Measurements from ENCODE around the gene TCOF1.

Gene TCOF1

GRCh38 chr5:150364004-150364403 is 6.5 kb downstream of the TCOF1 start:
- H3K23ac ChIP-seq (ENCODE audit: low read length): no peak overlapping the region
- H2BK120ac ChIP-seq (ENCODE audit: low read depth, low read length): no peak overlapping the region
- no peak overlapping the region for H3K56ac ChIP-seq (ENCODE audit: low read length)
- H3K4ac ChIP-seq (ENCODE audit: low read depth, low read length): no peak overlapping the region
- H2BK5ac ChIP-seq (ENCODE audit: low read length): no peak overlapping the region
- WGBS (ENCODE audit: extremely low coverage, insufficient coverage, low lambda C conversion rate): no CpG with 5 or more reads among the region's 9 CpGs
- H3K9ac ChIP-seq (ENCODE audit: low read length): no peak overlapping the region
- peaks cover 26% of the 10 kb centered on the region for H3K79me1 ChIP-seq (ENCODE audit: low read length)
- no peak for DNase-seq
- peaks cover 32% of the 10 kb centered on the region for H3K36me3 ChIP-seq (ENCODE audit: control insufficient read depth, insufficient read depth, low read length)
- no peak overlapping the region for H2AK5ac ChIP-seq (ENCODE audit: low read length)
- H3K4me3 ChIP-seq (ENCODE audit: low read length): no peak overlapping the region
- no peak overlapping the region for H3K4me2 ChIP-seq (ENCODE audit: low read length)
- H3K27ac ChIP-seq (ENCODE audit: low read depth, low read length): no peak overlapping the region
- H3K4me1 ChIP-seq (ENCODE audit: control insufficient read depth, low read depth, low read length): no peaks in the 10 kb centered on the region
- no peaks in the 10 kb centered on the region for H3K27me3 ChIP-seq (ENCODE audit: insufficient read depth, low read length, poor library complexity)
- no peak overlapping the region for H2BK15ac ChIP-seq (replicated peaks; ENCODE audit: low read depth)
- no peak overlapping the region for H4K8ac ChIP-seq (ENCODE audit: low read depth, low read length)
- no peak overlapping the region for H3K18ac ChIP-seq (ENCODE audit: low read length)
- no peak overlapping the region for H4K5ac ChIP-seq (ENCODE audit: low read length)
- H3K79me2 ChIP-seq (ENCODE audit: control insufficient read depth, insufficient read depth, low read length): peaks cover 27% of the 10 kb centered on the region

- H2BK15ac ChIP-seq (replicated peaks; ENCODE audit: low read depth): no peak overlapping the region
- no peak overlapping the region for H3K23ac ChIP-seq (ENCODE audit: low read length)
- no peak overlapping the region for H2AK5ac ChIP-seq (ENCODE audit: low read length)
- H3K4me2 ChIP-seq (ENCODE audit: low read length): no peak overlapping the region
- no peak overlapping the region for H3K18ac ChIP-seq (ENCODE audit: low read length)
- no peak overlapping the region for H3K4me3 ChIP-seq (ENCODE audit: low read length)
- no peak overlapping the region for H4K8ac ChIP-seq (ENCODE audit: low read depth, low read length)
- no peak overlapping the region for H3K56ac ChIP-seq (ENCODE audit: low read length)
- WGBS (ENCODE audit: extremely low coverage, insufficient coverage, low lambda C conversion rate): no CpG with 5 or more reads among the region's 4 CpGs
- no peak overlapping the region for H2BK120ac ChIP-seq (ENCODE audit: low read depth, low read length)
- H3K79me1 ChIP-seq (ENCODE audit: low read length): peaks cover 2% of the 10 kb centered on the region
- H4K5ac ChIP-seq (ENCODE audit: low read length): no peak overlapping the region
- no peak overlapping the region for H3K9ac ChIP-seq (ENCODE audit: low read length)
- no peaks in the 10 kb centered on the region for H3K4me1 ChIP-seq (ENCODE audit: control insufficient read depth, low read depth, low read length)
- H3K79me2 ChIP-seq (ENCODE audit: control insufficient read depth, insufficient read depth, low read length): no peaks in the 10 kb centered on the region
- DNase-seq: no peak
- H3K4ac ChIP-seq (ENCODE audit: low read depth, low read length): no peak overlapping the region
- no peak overlapping the region for H2BK5ac ChIP-seq (ENCODE audit: low read length)
- no peaks in the 10 kb centered on the region for H3K27me3 ChIP-seq (ENCODE audit: insufficient read depth, low read length, poor library complexity)
- H3K27ac ChIP-seq (ENCODE audit: low read depth, low read length): no peak overlapping the region
- H3K36me3 ChIP-seq (ENCODE audit: control insufficient read depth, insufficient read depth, low read length): peaks cover 41% of the 10 kb centered on the region
Measured at GRCh38 chr5:150368526-150368925, 11.0 kb downstream of the TCOF1 start.

GRCh38 chr5:150372639-150373038 is 15.1 kb downstream of the TCOF1 start:
- Histone ChIP-seq H3K23ac (ENCODE audit: low read length) (no peak overlapping the region), H4K8ac (ENCODE audit: low read depth, low read length) (no peak overlapping the region), H3K36me3 (ENCODE audit: control insufficient read depth, insufficient read depth, low read length) (peaks cover 58% of the 10 kb centered on the region), H3K27ac (ENCODE audit: low read depth, low read length) (no peak overlapping the region), H2AK5ac (ENCODE audit: low read length) (no peak overlapping the region), H3K4me1 (ENCODE audit: control insufficient read depth, low read depth, low read length) (no peaks in the 10 kb centered on the region), H2BK5ac (ENCODE audit: low read length) (no peak overlapping the region), H3K79me1 (ENCODE audit: low read length) (peaks cover 2% of the 10 kb centered on the region), H3K18ac (ENCODE audit: low read length) (no peak overlapping the region), H3K9ac (ENCODE audit: low read length) (no peak overlapping the region), H3K79me2 (ENCODE audit: control insufficient read depth, insufficient read depth, low read length) (no peaks in the 10 kb centered on the region), H3K56ac (ENCODE audit: low read length) (no peak overlapping the region), H3K4me2 (ENCODE audit: low read length) (no peak overlapping the region), H3K27me3 (ENCODE audit: insufficient read depth, low read length, poor library complexity) (no peaks in the 10 kb centered on the region), H2BK120ac (ENCODE audit: low read depth, low read length) (no peak overlapping the region), H3K4ac (ENCODE audit: low read depth, low read length) (no peak overlapping the region), H4K5ac (ENCODE audit: low read length) (no peak overlapping the region), H2BK15ac (replicated peaks; ENCODE audit: low read depth) (no peak overlapping the region), H3K4me3 (ENCODE audit: low read length) (no peak overlapping the region)
- no CpG with 5 or more reads among the region's 6 CpGs for WGBS (ENCODE audit: extremely low coverage, insufficient coverage, low lambda C conversion rate)
- no peak for DNase-seq

GRCh38 chr5:150374651-150375050 is 17.2 kb downstream of the TCOF1 start:
- Histone ChIP-seq H3K4ac (ENCODE audit: low read depth, low read length) (no peak overlapping the region), H3K4me2 (ENCODE audit: low read length) (no peak overlapping the region), H3K56ac (ENCODE audit: low read length) (no peak overlapping the region), H2BK15ac (replicated peaks; ENCODE audit: low read depth) (no peak overlapping the region), H3K27me3 (ENCODE audit: insufficient read depth, low read length, poor library complexity) (no peaks in the 10 kb centered on the region), H2AK5ac (ENCODE audit: low read length) (no peak overlapping the region), H3K27ac (ENCODE audit: low read depth, low read length) (no peak overlapping the region), H3K4me1 (ENCODE audit: control insufficient read depth, low read depth, low read length) (no peaks in the 10 kb centered on the region), H3K36me3 (ENCODE audit: control insufficient read depth, insufficient read depth, low read length) (peaks cover 55% of the 10 kb centered on the region), H2BK5ac (ENCODE audit: low read length) (no peak overlapping the region), H2BK120ac (ENCODE audit: low read depth, low read length) (no peak overlapping the region), H4K8ac (ENCODE audit: low read depth, low read length) (no peak overlapping the region), H3K23ac (ENCODE audit: low read length) (no peak overlapping the region), H3K79me2 (ENCODE audit: control insufficient read depth, insufficient read depth, low read length) (no peaks in the 10 kb centered on the region), H4K5ac (ENCODE audit: low read length) (no peak overlapping the region), H3K79me1 (ENCODE audit: low read length) (no peaks in the 10 kb centered on the region), H3K9ac (ENCODE audit: low read length) (no peak overlapping the region), H3K4me3 (ENCODE audit: low read length) (no peak overlapping the region), H3K18ac (ENCODE audit: low read length) (no peak overlapping the region)
- WGBS (ENCODE audit: extremely low coverage, insufficient coverage, low lambda C conversion rate): no CpG with 5 or more reads among the region's 11 CpGs
- DNase-seq: no peak

- Histone ChIP-seq H3K18ac (ENCODE audit: low read length) (no peak overlapping the region), H3K4me3 (ENCODE audit: low read length) (no peak overlapping the region), H3K23ac (ENCODE audit: low read length) (no peak overlapping the region), H3K4ac (ENCODE audit: low read depth, low read length) (no peak overlapping the region), H2BK120ac (ENCODE audit: low read depth, low read length) (no peak overlapping the region), H3K4me2 (ENCODE audit: low read length) (no peak overlapping the region), H2BK5ac (ENCODE audit: low read length) (no peak overlapping the region), H2AK5ac (ENCODE audit: low read length) (no peak overlapping the region), H3K27me3 (ENCODE audit: insufficient read depth, low read length, poor library complexity) (no peaks in the 10 kb centered on the region), H4K5ac (ENCODE audit: low read length) (no peak overlapping the region), H3K79me2 (ENCODE audit: control insufficient read depth, insufficient read depth, low read length) (no peaks in the 10 kb centered on the region), H3K56ac (ENCODE audit: low read length) (no peak overlapping the region), H3K9ac (ENCODE audit: low read length) (no peak overlapping the region), H2BK15ac (replicated peaks; ENCODE audit: low read depth) (no peak overlapping the region), H3K79me1 (ENCODE audit: low read length) (no peaks in the 10 kb centered on the region), H3K27ac (ENCODE audit: low read depth, low read length) (no peak overlapping the region), H3K36me3 (ENCODE audit: control insufficient read depth, insufficient read depth, low read length) (peaks cover 56% of the 10 kb centered on the region), H4K8ac (ENCODE audit: low read depth, low read length) (no peak overlapping the region), H3K4me1 (ENCODE audit: control insufficient read depth, low read depth, low read length) (no peaks in the 10 kb centered on the region)
- WGBS (ENCODE audit: extremely low coverage, insufficient coverage, low lambda C conversion rate): no CpG with 5 or more reads among the region's 10 CpGs
- DNase-seq: peak; percentile 23
Measured at GRCh38 chr5:150376799-150377771, 19.6 kb downstream of the TCOF1 start.

Measured in mesendoderm (in vitro differentiated cells).